Left ventricle myocardium inferior (tissue), 1 donor: ENCODE results near the gene ZNF318. TPM values are rescaled to one million over a fixed set of nuclear protein-coding genes. Genes with fewer than 3 reads are reported as not detected.
"Not testable (repeated sequence)": the region's sequence is repeated elsewhere in the genome, so short reads cannot be mapped to it uniquely, and the experiment has no call there.

Experiments
- DNase-seq: peaks from one replicate; pipeline ENCODE4 v3.0.0-alpha.2; 2020
- H3K27ac ChIP-seq: fragments of 200-600 bp; replicated peaks from 2 replicates; pipeline ENCODE4 v1.8.0; 2021
- H3K27me3 ChIP-seq: fragments of 200-600 bp; 2 replicates; pipeline ENCODE4 v1.8.0; 2021; ENCODE audit warnings: low read depth
- H3K36me3 ChIP-seq: fragments of 200-600 bp; 2 replicates; pipeline ENCODE4 v1.8.0; 2021
- H3K4me1 ChIP-seq: fragments of 200-600 bp; 2 replicates; pipeline ENCODE4 v1.8.0; 2021
- H3K4me3 ChIP-seq: fragments of 200-600 bp; 2 replicates; pipeline ENCODE4 v1.8.0; 2021; ENCODE audit warnings: mild to moderate bottlenecking, moderate library complexity
- H3K9me3 ChIP-seq: fragments of 200-600 bp; replicated peaks from 2 replicates; pipeline ENCODE4 v1.8.0; 2021
- intact Hi-C: fragments of 100-400 bp; cut with micrococcal nuclease; formaldehyde crosslinking; loops from one replicate; pipeline ENCODE4 v1.11.0; 2022
- long read RNA-seq: library from polyadenylated mRNA; unstranded; transcript quantifications from one replicate; pipeline ENCODE4 v2.0.0, GENCODE V29; 2021
- total RNA-seq: library from RNA; stranded (reverse); fragmentation: NEBNext Ultra II Directional; extraction: Animal tissue kit (Norgen Biotek cat#: 25700); gene quantifications from one replicate; pipeline ENCODE4 v1.2.1, GENCODE V29; 2021
- TF ChIP-seq, protein P1 (sequence below): fragments of 200-600 bp; IDR thresholded peaks from 2 replicates; pipeline ENCODE4 v1.8.0; 2021; ENCODE audit warnings: antibody characterized with exemption, mild to moderate bottlenecking, borderline replicate concordance
- donor health status: DM: no; HTN: yes; CAD: no; lungs with severe emphysema.

Gene ZNF318, protein sequence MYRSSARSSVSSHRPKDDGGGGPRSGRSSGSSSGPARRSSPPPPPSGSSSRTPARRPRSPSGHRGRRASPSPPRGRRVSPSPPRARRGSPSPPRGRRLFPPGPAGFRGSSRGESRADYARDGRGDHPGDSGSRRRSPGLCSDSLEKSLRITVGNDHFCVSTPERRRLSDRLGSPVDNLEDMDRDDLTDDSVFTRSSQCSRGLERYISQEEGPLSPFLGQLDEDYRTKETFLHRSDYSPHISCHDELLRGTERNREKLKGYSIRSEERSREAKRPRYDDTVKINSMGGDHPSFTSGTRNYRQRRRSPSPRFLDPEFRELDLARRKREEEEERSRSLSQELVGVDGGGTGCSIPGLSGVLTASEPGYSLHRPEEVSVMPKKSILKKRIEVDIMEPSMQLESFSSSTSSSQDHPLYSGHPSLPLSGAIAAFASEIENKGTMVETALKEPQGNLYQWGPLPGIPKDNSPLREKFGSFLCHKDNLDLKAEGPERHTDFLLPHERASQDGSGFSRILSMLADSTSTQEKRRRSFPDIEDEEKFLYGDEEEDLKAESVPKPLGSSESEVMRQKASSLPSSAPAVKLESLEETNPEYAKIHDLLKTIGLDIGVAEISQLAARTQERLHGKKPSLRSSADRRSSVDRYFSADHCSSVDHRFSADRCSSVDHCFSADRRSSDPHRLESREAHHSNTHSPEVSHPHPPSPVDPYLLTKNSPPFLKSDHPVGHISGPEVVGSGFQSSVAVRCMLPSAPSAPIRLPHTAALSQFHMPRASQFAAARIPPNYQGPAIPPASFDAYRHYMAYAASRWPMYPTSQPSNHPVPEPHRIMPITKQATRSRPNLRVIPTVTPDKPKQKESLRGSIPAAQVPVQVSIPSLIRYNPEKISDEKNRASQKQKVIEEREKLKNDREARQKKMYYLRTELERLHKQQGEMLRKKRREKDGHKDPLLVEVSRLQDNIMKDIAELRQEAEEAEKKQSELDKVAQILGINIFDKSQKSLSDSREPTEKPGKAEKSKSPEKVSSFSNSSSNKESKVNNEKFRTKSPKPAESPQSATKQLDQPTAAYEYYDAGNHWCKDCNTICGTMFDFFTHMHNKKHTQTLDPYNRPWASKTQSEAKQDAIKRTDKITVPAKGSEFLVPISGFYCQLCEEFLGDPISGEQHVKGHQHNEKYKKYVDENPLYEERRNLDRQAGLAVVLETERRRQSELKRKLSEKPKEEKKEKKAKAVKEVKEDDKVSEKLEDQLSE (N-terminal part only)
- total RNA-seq, result 12.5 TPM
- long read RNA-seq, full-length matches to known transcripts, result 1 of 15 reads
- long read RNA-seq, partial matches to known transcripts, result 3 of 15 reads
- long read RNA-seq, other reads (novel, unspliced or antisense), result 11 of 15 reads

GRCh38 chr6:43369174-43370002 lies at the start of gene ZNF318:
TSS of gene ZNF318 (minus strand) at chr6:43369647. CDS start at chr6:43369365, 282 bp downstream.
- peaks cover 11% of the 10 kb centered on the region for H3K36me3 ChIP-seq
- intact Hi-C loops, result no loop called here

GRCh38 chr6:43416935-43417334 lies 47.5 kb upstream of the ZNF318 start:
- no peaks in the 10 kb centered on the region for H3K36me3 ChIP-seq
- DNase-seq, result no peak
- peaks cover 31% of the 10 kb centered on the region for H3K27me3 ChIP-seq
- no peak overlapping the region for H3K4me3 ChIP-seq
- no peaks in the 10 kb centered on the region for H3K9me3 ChIP-seq
- intact Hi-C loops, result no loop called here
- TF ChIP-seq, protein P1, sequence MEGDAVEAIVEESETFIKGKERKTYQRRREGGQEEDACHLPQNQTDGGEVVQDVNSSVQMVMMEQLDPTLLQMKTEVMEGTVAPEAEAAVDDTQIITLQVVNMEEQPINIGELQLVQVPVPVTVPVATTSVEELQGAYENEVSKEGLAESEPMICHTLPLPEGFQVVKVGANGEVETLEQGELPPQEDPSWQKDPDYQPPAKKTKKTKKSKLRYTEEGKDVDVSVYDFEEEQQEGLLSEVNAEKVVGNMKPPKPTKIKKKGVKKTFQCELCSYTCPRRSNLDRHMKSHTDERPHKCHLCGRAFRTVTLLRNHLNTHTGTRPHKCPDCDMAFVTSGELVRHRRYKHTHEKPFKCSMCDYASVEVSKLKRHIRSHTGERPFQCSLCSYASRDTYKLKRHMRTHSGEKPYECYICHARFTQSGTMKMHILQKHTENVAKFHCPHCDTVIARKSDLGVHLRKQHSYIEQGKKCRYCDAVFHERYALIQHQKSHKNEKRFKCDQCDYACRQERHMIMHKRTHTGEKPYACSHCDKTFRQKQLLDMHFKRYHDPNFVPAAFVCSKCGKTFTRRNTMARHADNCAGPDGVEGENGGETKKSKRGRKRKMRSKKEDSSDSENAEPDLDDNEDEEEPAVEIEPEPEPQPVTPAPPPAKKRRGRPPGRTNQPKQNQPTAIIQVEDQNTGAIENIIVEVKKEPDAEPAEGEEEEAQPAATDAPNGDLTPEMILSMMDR, result no peak
- no peak overlapping the region for H3K27ac ChIP-seq
- no peaks in the 10 kb centered on the region for H3K4me1 ChIP-seq

More at GRCh38 chr6:43369174-43370002, at the start of gene ZNF318:
- Histone ChIP-seq H3K27ac (peak within 1 kb of the TSS; percentile 96), H3K4me1 (peaks cover 36% of the 10 kb centered on the region), H3K27me3 (no peaks in the 10 kb centered on the region), H3K4me3 (peak within 1 kb of the TSS; percentile 90), H3K9me3 (no peaks in the 10 kb centered on the region)
- peak; percentile 97 for DNase-seq
- TF ChIP-seq, protein P1, result no peak

DNA sequence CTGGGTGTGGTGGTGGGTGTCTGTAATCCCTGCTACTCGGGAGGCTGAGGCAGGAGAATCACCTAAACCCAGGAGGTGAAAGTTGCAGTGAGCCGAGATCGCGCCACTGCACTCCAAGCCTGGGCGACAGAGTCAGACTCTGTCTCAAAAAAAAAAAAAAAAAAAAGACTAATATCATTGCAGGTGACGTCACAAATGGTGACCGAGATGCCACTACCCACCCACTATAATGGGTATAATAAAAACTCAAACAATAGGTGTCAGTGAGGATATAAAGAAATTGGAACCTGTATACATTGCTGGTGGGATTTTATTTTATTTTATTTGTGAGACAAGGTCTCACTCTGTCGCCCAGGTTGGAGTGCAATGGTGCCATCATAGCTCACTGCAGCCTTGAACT lies 45.8 kb upstream of the ZNF318 start:
- H3K9me3 ChIP-seq, H3K36me3 ChIP-seq, H3K27ac ChIP-seq, H3K4me3 ChIP-seq, DNase-seq, intact Hi-C loops, H3K4me1 ChIP-seq: not testable (repeated sequence)
- H3K27me3 ChIP-seq, result peaks cover 34% of the 10 kb centered on the region

- Histone ChIP-seq H3K9me3 (no peaks in the 10 kb centered on the region), H3K4me1 (no peaks in the 10 kb centered on the region), H3K4me3 (no peak overlapping the region), H3K27ac (no peak overlapping the region), H3K27me3 (peaks cover 39% of the 10 kb centered on the region), H3K36me3 (no peaks in the 10 kb centered on the region)
- TF ChIP-seq, protein P1, result no peak
- no peak for DNase-seq
- intact Hi-C loops, result no loop called here
These were observed 43.6 kb upstream of the ZNF318 start for GRCh38 chr6:43413002-43413401.

DNA sequence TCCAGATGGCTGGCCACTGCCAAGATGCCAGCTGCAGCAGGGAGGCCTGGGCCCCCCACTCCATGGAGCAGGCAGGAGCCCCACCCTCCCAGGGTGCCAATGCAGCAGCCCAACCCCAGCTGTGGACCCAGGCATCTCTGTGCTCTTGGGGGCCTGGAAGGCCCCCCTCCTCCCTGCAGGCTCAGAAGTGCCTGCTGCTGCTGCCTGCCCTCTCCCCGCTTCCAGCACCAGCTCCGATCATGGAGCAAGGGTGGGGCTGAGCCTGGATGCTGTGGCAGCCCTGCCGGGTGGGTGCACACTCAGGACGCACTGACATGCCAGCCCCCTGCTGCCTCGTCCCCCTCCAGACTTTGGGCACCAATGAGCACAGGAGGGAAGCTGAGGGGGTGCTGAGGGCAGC lies 43.1 kb upstream of the ZNF318 start:
- intact Hi-C loops, result no loop called here
- no peak overlapping the region for H3K4me3 ChIP-seq
- no peak for DNase-seq
- H3K36me3 ChIP-seq, result no peaks in the 10 kb centered on the region
- no peaks in the 10 kb centered on the region for H3K9me3 ChIP-seq
- no peak overlapping the region for H3K27ac ChIP-seq
- H3K27me3 ChIP-seq, result peaks cover 41% of the 10 kb centered on the region
- TF ChIP-seq, protein P1, result no peak
- no peaks in the 10 kb centered on the region for H3K4me1 ChIP-seq

- H3K36me3 ChIP-seq, DNase-seq, H3K4me1 ChIP-seq, H3K27ac ChIP-seq, intact Hi-C loops, H3K4me3 ChIP-seq, H3K9me3 ChIP-seq: not testable (repeated sequence)
- peaks cover 32% of the 10 kb centered on the region for H3K27me3 ChIP-seq
These were observed 41.3 kb upstream of the ZNF318 start for GRCh38 chr6:43410776-43411175.
